ENCODE results near the gene FOXC2.

Gene FOXC2

DNA sequence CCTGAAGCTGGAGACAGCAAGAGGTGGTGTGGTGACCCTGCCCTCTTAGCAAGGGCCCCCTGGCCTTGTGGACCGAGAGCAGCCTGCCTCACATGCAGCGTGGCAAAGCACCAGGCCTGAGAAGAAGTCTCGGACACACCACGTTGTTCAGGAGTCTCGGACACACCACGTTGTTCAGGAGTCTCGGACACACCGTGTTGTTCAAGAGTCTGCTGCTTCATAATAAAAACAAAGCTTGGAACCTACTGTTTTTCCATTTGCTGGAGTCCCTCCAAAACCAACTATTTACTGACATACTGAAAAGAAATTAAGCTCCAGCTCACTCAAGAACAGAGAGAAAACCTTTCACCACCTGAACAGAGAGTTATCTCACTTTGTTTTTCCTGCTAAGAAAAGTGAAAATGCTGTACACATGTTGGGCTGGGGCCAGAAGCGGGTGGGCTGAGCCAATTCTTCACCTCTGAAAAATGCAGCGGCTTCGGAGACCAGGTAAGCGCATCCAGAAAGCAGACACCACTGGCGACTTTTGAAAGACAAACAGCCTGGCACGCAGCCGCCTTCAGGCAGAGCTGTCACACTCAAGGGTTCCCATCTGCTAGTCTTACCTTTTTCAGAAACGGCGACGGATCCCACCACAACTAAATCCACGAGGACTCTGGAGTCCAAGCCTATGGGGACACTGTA lies 20.5 kb upstream of the FOXC2 start:
- Histone ChIP-seq H3K27me3 (ENCODE audit: insufficient read depth, low read length, poor library complexity) (no peaks in the 10 kb centered on the region), H3K79me2 (ENCODE audit: insufficient read depth, low read length) (no peaks in the 10 kb centered on the region), H3K9me3 (ENCODE audit: insufficient read depth, low read length, severe bottlenecking) (no peaks in the 10 kb centered on the region), H3K4me3 (ENCODE audit: low read depth in 1 of 2, low read length in 2 of 2) (no peak overlapping the region), H3K4me1 (ENCODE audit: insufficient read depth, low read length) (no peaks in the 10 kb centered on the region), H3K9ac (ENCODE audit: low read depth, low read length) (no peak overlapping the region), H2AFZ (ENCODE audit: low read depth, low read length) (no peak overlapping the region), H3K36me3 (ENCODE audit: insufficient read depth, low read length) (peaks cover 52% of the 10 kb centered on the region), H3K4me2 (ENCODE audit: insufficient read depth, low read length) (no peak overlapping the region), H3K27ac (ENCODE audit: low read length) (no peak overlapping the region), H4K20me1 (ENCODE audit: insufficient read depth, low read length) (no peaks in the 10 kb centered on the region)
- ATAC-seq (ENCODE audit: insufficient read depth, low read depth) (no peak), DNase-seq (no peak)
- TF ChIP-seq EZH2 (IDR thresholded peaks at IDR 0.05; ENCODE audit: borderline replicate concordance, low read depth, low read length, severe bottlenecking), result no peak
- TF ChIP-seq, protein P1, sequence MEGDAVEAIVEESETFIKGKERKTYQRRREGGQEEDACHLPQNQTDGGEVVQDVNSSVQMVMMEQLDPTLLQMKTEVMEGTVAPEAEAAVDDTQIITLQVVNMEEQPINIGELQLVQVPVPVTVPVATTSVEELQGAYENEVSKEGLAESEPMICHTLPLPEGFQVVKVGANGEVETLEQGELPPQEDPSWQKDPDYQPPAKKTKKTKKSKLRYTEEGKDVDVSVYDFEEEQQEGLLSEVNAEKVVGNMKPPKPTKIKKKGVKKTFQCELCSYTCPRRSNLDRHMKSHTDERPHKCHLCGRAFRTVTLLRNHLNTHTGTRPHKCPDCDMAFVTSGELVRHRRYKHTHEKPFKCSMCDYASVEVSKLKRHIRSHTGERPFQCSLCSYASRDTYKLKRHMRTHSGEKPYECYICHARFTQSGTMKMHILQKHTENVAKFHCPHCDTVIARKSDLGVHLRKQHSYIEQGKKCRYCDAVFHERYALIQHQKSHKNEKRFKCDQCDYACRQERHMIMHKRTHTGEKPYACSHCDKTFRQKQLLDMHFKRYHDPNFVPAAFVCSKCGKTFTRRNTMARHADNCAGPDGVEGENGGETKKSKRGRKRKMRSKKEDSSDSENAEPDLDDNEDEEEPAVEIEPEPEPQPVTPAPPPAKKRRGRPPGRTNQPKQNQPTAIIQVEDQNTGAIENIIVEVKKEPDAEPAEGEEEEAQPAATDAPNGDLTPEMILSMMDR (IDR thresholded peaks at IDR 0.05; ENCODE audit: borderline replicate concordance, extremely low read depth, low read length, poor library complexity, severe bottlenecking), result no peak

DNA sequence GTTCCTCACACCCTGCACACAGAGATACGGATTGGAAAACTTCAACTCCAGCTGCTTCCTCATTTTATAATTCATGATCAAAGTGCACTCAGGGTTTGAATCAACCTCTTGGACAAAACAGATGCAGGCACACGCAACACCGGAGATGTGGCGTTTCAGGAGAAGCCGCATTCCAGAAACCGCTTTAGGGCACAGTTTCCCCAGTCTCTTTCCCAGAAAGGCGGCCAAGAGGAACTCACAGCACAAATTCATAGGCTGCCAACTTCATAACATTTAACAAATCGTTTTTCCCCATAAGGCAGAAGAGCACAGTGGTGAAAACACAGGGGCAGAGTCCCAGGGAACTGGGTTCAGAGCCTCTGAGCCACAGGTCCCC lies 20.0 kb upstream of the FOXC2 start:
- ATAC-seq (ENCODE audit: insufficient read depth, low read depth) (no peak), DNase-seq (no peak)
- no peaks in the 10 kb centered on the region for H4K20me1 ChIP-seq (ENCODE audit: insufficient read depth, low read length)
- H3K4me3 ChIP-seq (ENCODE audit: low read depth in 1 of 2, low read length in 2 of 2), result no peak overlapping the region
- no peaks in the 10 kb centered on the region for H3K27me3 ChIP-seq (ENCODE audit: insufficient read depth, low read length, poor library complexity)
- no peak overlapping the region for H3K9ac ChIP-seq (ENCODE audit: low read depth, low read length)
- no peak overlapping the region for H3K4me2 ChIP-seq (ENCODE audit: insufficient read depth, low read length)
- H3K79me2 ChIP-seq (ENCODE audit: insufficient read depth, low read length), result no peaks in the 10 kb centered on the region
- no peak overlapping the region for H2AFZ ChIP-seq (ENCODE audit: low read depth, low read length)
- TF ChIP-seq EZH2 (IDR thresholded peaks at IDR 0.05; ENCODE audit: borderline replicate concordance, low read depth, low read length, severe bottlenecking), result no peak
- TF ChIP-seq, protein P1 (IDR thresholded peaks at IDR 0.05; ENCODE audit: borderline replicate concordance, extremely low read depth, low read length, poor library complexity, severe bottlenecking), result no peak
- no peak overlapping the region for H3K27ac ChIP-seq (ENCODE audit: low read length)
- peaks cover 51% of the 10 kb centered on the region for H3K36me3 ChIP-seq (ENCODE audit: insufficient read depth, low read length)
- no peaks in the 10 kb centered on the region for H3K4me1 ChIP-seq (ENCODE audit: insufficient read depth, low read length)
- no peaks in the 10 kb centered on the region for H3K9me3 ChIP-seq (ENCODE audit: insufficient read depth, low read length, severe bottlenecking)

- H3K27me3 ChIP-seq (ENCODE audit: insufficient read depth, low read length, poor library complexity), result no peaks in the 10 kb centered on the region
- H3K79me2 ChIP-seq (ENCODE audit: insufficient read depth, low read length), result no peaks in the 10 kb centered on the region
- no peak for DNase-seq
- no peak overlapping the region for H3K4me3 ChIP-seq (ENCODE audit: low read depth in 1 of 2, low read length in 2 of 2)
- no peaks in the 10 kb centered on the region for H3K9me3 ChIP-seq (ENCODE audit: insufficient read depth, low read length, severe bottlenecking)
- no peak overlapping the region for H3K27ac ChIP-seq (ENCODE audit: low read length)
- H3K4me1 ChIP-seq (ENCODE audit: insufficient read depth, low read length), result no peaks in the 10 kb centered on the region
- TF ChIP-seq EZH2 (IDR thresholded peaks at IDR 0.05; ENCODE audit: borderline replicate concordance, low read depth, low read length, severe bottlenecking), result no peak
- TF ChIP-seq, protein P1 (IDR thresholded peaks at IDR 0.05; ENCODE audit: borderline replicate concordance, extremely low read depth, low read length, poor library complexity, severe bottlenecking), result no peak
- H3K9ac ChIP-seq (ENCODE audit: low read depth, low read length), result no peak overlapping the region
- H2AFZ ChIP-seq (ENCODE audit: low read depth, low read length), result no peak overlapping the region
- H4K20me1 ChIP-seq (ENCODE audit: insufficient read depth, low read length), result no peaks in the 10 kb centered on the region
- H3K4me2 ChIP-seq (ENCODE audit: insufficient read depth, low read length), result no peak overlapping the region
- peaks cover 50% of the 10 kb centered on the region for H3K36me3 ChIP-seq (ENCODE audit: insufficient read depth, low read length)
- no peak for ATAC-seq (ENCODE audit: insufficient read depth, low read depth)
Measured at GRCh38 chr16:86547286-86547685, 19.3 kb upstream of the FOXC2 start.
